Body of pancreas (tissue), 4 donors: ENCODE results near the gene IL19. TPM values are rescaled to one million over a fixed set of nuclear protein-coding genes. Genes with fewer than 3 reads are reported as not detected.

Source experiments
- ATAC-seq: fragments of 150-250 bp; one replicate; pipeline ENCODE4 v1.9.1; 2016
- DNase-seq, 4 donors: peaks; one replicate each; pipeline ENCODE4 v3.0.0-alpha.2; 2019
- H3K27ac ChIP-seq, 4 donors: fragments of 200-600 bp; sonication (generic); 1 replicate in 3 of 4; 2 replicates in 1 of 4; pipeline versions ENCODE4 v1.5.1 to v1.6.1; 2016 to 2019; ENCODE audit warnings: mild to moderate bottlenecking in 1 of 4, mixed read lengths in 1 of 4, moderate library complexity in 1 of 4
- H3K27me3 ChIP-seq, 2 donors: fragments of 200-600 bp; sonication (generic); one replicate each; pipeline ENCODE4 v1.6.0; 2016; ENCODE audit warnings: mild to moderate bottlenecking in 1 of 2
- H3K36me3 ChIP-seq, 2 donors: fragments of 200-600 bp; sonication (generic); replicated peaks in 1 of 2; 2 replicates each; pipeline ENCODE4 v1.5.1; 2016; ENCODE audit warnings: low read depth in 2 of 2; ENCODE audit not compliant: insufficient read depth in 1 of 2
- H3K4me1 ChIP-seq: fragments of 200-600 bp; sonication (generic); one replicate; pipeline ENCODE4 v1.6.0; 2016
- H3K4me3 ChIP-seq, 2 donors: fragments of 200-600 bp; sonication (generic); 1 replicate in 1 of 2; 2 replicates in 1 of 2; pipeline ENCODE4 v1.5.1; 2016 to 2019
- H3K9me3 ChIP-seq, 3 donors: fragments of 200-600 bp; sonication (generic); 1 replicate in 2 of 3; 2 replicates in 1 of 3; pipeline ENCODE4 v1.5.1; 2016
- POLR2A ChIP-seq, 3 donors: fragments of 450-650 bp; IDR thresholded peaks; one replicate each; pipeline ENCODE4 v1.6.1; 2016; ENCODE audit warnings: antibody characterized with exemption in 3 of 3, mild to moderate bottlenecking in 2 of 3
- WGBS, 2 donors: methylation state at CpG; one replicate each; pipeline ENCODE4 v1.1.5; 2017; 5-methylcytosine and 5-hydroxymethylcytosine counted together
- intact Hi-C: fragments of 100-400 bp; cut with DNase I; formaldehyde crosslinking; loops from one replicate; pipeline ENCODE4 v1.15.1; 2023
- total RNA-seq, 2 donors: library from RNA; depleted of rRNA; stranded (reverse); fragments of >200 nt; gene quantifications; one replicate each; pipeline ENCODE4 v1.1.0, GENCODE V29; 2016
- TF ChIP-seq, protein P1 (sequence below), 7 experiments: fragments of 450-650 bp in 4 of 7; fragments of 200-600 bp in 3 of 7; sonication (generic) in 3 of 7; IDR thresholded peaks; one replicate each; pipeline ENCODE4 v1.5.1; 2016 to 2019; ENCODE audit warnings: antibody characterized with exemption in 7 of 7

Gene IL19
- total RNA-seq, 2 donors from 2014 or later, result not detected

DNA sequence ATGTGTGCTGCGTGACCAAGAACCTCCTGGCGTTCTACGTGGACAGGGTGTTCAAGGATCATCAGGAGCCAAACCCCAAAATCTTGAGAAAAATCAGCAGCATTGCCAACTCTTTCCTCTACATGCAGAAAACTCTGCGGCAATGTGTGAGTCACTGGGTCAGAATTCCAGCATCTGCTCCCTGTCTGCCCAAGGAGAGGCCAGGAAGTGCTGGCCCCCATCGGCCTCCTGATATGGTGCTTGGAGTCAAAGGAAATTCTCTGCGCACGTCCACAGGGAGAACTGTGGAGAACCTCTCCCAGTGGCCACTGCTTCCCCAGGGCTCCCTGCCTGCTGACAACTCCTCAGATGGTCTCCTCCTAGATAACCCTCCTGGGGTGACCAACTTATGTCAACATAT is 69.3 kb downstream of the IL19 start:
- peaks cover 15% of the 10 kb centered on the region for H3K4me1 ChIP-seq
- ATAC-seq, result no peak
- H3K27me3 ChIP-seq, result no peaks in the 10 kb centered on the region
- H3K27ac ChIP-seq, result no peak overlapping the region
- TF ChIP-seq, protein P1, sequence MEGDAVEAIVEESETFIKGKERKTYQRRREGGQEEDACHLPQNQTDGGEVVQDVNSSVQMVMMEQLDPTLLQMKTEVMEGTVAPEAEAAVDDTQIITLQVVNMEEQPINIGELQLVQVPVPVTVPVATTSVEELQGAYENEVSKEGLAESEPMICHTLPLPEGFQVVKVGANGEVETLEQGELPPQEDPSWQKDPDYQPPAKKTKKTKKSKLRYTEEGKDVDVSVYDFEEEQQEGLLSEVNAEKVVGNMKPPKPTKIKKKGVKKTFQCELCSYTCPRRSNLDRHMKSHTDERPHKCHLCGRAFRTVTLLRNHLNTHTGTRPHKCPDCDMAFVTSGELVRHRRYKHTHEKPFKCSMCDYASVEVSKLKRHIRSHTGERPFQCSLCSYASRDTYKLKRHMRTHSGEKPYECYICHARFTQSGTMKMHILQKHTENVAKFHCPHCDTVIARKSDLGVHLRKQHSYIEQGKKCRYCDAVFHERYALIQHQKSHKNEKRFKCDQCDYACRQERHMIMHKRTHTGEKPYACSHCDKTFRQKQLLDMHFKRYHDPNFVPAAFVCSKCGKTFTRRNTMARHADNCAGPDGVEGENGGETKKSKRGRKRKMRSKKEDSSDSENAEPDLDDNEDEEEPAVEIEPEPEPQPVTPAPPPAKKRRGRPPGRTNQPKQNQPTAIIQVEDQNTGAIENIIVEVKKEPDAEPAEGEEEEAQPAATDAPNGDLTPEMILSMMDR (IDR thresholded peaks at IDR 0.05), result no peak
- TF ChIP-seq POLR2A (IDR thresholded peaks at IDR 0.05), result no peak
- H3K9me3 ChIP-seq, result no peaks in the 10 kb centered on the region
- no peak overlapping the region for H3K4me3 ChIP-seq
- no peaks in the 10 kb centered on the region for H3K36me3 ChIP-seq
- 82 to 87% methylated on average over 7 of the region's 7 CpGs for WGBS, 2 donors
- intact Hi-C loops, result no loop called here
- DNase-seq, result no peak

DNA sequence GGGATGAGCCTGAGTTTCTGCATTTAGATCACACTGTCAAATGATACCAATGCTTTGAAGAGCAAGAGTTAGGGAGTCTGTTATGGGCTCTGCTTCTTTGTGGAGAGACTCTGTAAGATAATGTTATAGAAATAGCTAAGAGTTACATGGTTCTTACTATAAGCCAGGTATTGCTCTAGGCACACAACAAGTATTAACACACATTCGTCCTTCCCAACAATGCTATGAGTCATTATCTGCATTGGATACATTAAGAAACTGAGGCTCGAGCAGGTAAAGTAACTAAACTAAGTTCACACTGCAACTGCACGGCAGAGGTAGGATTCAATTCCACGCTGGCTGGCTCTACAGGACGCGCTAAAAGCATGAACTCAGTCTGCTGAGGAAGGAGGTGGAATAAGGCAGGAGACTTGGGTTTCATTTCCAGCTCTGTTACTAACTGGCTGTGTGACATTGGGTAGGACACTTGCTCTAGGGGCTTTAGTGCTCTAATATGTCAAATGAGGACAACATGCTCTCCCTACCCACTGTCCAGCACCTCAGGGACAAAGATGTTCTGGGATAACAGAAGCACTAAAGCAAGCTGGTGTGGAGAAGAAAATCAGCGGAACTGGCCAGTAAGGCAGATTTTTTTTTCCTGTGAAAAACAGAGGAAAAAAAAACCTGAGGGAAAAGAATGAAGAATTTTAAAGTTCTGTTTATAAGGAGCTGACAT is 71.2 kb downstream of the IL19 start:
- 84 to 89% methylated on average over 7 of the region's 7 CpGs for WGBS, 2 donors
- TF ChIP-seq, protein P1 (IDR thresholded peaks at IDR 0.05), result no peak
- no peak for TF ChIP-seq POLR2A (IDR thresholded peaks at IDR 0.05)
- H3K9me3 ChIP-seq, result no peaks in the 10 kb centered on the region
- no peaks in the 10 kb centered on the region for H3K36me3 ChIP-seq
- no peak overlapping the region for H3K4me3 ChIP-seq
- no peak for DNase-seq
- ATAC-seq, result no peak
- no peak overlapping the region for H3K27ac ChIP-seq
- intact Hi-C loops, result no loop called here
- peaks cover 15% of the 10 kb centered on the region for H3K4me1 ChIP-seq
- no peaks in the 10 kb centered on the region for H3K27me3 ChIP-seq

DNA sequence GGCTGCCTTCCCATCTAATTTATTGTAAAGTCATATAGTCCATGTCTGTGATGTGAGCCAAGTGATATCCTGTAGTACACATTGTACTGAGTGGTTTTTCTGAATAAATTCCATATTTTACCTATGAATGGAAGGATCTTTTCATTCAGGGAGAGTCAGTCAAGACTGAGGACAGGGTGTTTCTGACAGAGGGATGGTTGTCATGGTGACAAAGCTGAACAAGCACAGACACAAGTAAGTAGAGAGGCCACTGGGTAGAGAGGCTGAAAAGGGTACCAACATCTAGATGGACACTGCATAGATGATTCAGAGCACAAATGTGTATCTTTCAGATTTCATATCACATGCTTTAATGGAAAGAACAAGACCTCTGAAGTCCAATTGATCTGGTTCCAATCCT is 72.3 kb downstream of the IL19 start:
- H3K36me3 ChIP-seq, result no peaks in the 10 kb centered on the region
- no peak overlapping the region for H3K4me3 ChIP-seq
- DNase-seq (no peak), ATAC-seq (peak; percentile 45)
- H3K27me3 ChIP-seq, result no peaks in the 10 kb centered on the region
- TF ChIP-seq, protein P1 (IDR thresholded peaks at IDR 0.05), result no peak
- peaks cover 25% of the 10 kb centered on the region for H3K4me1 ChIP-seq
- intact Hi-C loops, result no loop called here
- no peak overlapping the region for H3K27ac ChIP-seq
- no peaks in the 10 kb centered on the region for H3K9me3 ChIP-seq

DNA sequence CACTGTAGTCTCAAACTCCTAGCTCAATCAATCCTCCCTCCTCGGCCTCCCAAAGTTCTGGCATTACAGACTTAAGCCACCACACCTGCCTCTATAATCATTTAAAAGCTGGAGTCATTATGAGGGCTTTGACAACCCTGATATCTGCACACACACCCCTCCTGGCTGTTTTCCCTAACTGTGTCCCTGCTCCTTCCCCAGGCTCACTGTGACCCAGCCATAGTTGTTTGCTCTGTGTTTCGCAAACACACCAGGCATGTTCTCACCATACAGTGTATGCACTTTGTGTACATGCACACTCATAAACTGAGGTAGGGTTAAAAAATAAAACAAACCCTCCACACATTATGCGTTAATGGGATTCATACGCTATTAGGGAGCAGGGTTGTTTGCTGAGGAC is 73.1 kb downstream of the IL19 start:
- H3K27ac ChIP-seq, result no peak overlapping the region
- H3K27me3 ChIP-seq, result no peaks in the 10 kb centered on the region
- peaks cover 29% of the 10 kb centered on the region for H3K4me1 ChIP-seq
- TF ChIP-seq POLR2A (IDR thresholded peaks at IDR 0.05), result no peak
- 41 to 45% methylated on average over 4 of the region's 4 CpGs for WGBS, 2 donors
- H3K36me3 ChIP-seq, result no peaks in the 10 kb centered on the region
- DNase-seq, result peak; percentile 44 to 76 (median 68)
- intact Hi-C loops, result no loop called here
- H3K4me3 ChIP-seq, result no peak overlapping the region
- no peaks in the 10 kb centered on the region for H3K9me3 ChIP-seq
- peak; percentile 71 for ATAC-seq

DNA sequence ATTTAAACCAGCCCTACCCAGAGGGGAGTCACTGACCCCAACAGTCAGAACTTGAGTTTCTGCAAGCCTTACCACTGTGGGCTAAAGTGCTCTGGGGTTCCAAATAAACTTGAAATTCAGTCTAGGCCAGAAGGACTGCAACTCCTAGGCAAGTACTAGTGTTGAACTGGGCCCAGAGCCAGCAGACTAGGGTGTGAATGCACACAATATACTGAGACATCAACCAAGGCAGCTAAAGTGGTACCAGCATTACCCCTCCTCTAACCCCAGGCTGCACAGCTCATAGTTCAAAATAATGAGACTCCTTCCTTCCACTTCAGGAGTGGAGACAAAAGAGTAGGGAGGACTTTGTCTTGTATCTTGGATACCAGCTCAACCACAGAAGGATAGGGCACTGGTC is 75.9 kb downstream of the IL19 start:
- intact Hi-C loops, result no loop called here
- DNase-seq (peak in 2 of 4 donors; percentile 22 to 37), ATAC-seq (no peak)

More for the DNA sequence above, 75.9 kb downstream of the IL19 start:
- Histone ChIP-seq H3K36me3 (no peaks in the 10 kb centered on the region), H3K4me1 (peaks cover 29% of the 10 kb centered on the region), H3K9me3 (no peaks in the 10 kb centered on the region), H3K4me3 (no peak overlapping the region), H3K27me3 (no peaks in the 10 kb centered on the region), H3K27ac (peak overlapping the region in 1 of 4 donors; percentile 23)
- no peak for TF ChIP-seq POLR2A (IDR thresholded peaks at IDR 0.05)
- TF ChIP-seq, protein P1 (IDR thresholded peaks at IDR 0.05), result no peak
